ENCODE measurements around the gene IL5RA. TPM values are rescaled to one million over a fixed set of nuclear protein-coding genes. Genes with fewer than 3 reads are reported as not detected.

IL5RA gene
- total and polyA plus RNA-seq, 7 donors = under 0.01 to 0.49 (median 0.10) TPM; not detected in 3

- intact Hi-C loops (cut with DNase I) = no loop called here
- Histone ChIP-seq H3K9me3 (no peaks in the 10 kb centered on the region), H3K4me1 (no peaks in the 10 kb centered on the region), H3K36me3 (peaks cover 13 to 97% (median 33%) of the 10 kb centered on the region in 4 donors), H3K27me3 (no peaks in the 10 kb centered on the region), H3K4me3 (no peak overlapping the region), H3K27ac (no peak overlapping the region)
- DNase-seq = no peak
- TF ChIP-seq CTCF (IDR thresholded peaks at IDR 0.05) (no peak), EP300 (IDR thresholded peaks at IDR 0.05) (no peak), POLR2AphosphoS5 (IDR thresholded peaks at IDR 0.05) (no peak), POLR2A (IDR thresholded peaks at IDR 0.05) (no peak)
- WGBS, 2 donors = 88 to 95% methylated on average over 8 of the region's 8 CpGs
These were observed 35.7 kb upstream of the IL5RA start for GRCh38 chr3:3145831-3146230.

- intact Hi-C loops (cut with DNase I) = no loop called here
- TF ChIP-seq POLR2AphosphoS5 (IDR thresholded peaks at IDR 0.05) (no peak), CTCF (IDR thresholded peaks at IDR 0.05) (no peak)
- H3K27me3 ChIP-seq = no peaks in the 10 kb centered on the region
- H3K4me1 ChIP-seq = no peaks in the 10 kb centered on the region
- no peaks in the 10 kb centered on the region for H3K9me3 ChIP-seq
- H3K4me3 ChIP-seq = no peak overlapping the region
- no peak for DNase-seq
- H3K27ac ChIP-seq = no peak overlapping the region
- H3K36me3 ChIP-seq = peaks cover 3 to 94% (median 27%) of the 10 kb centered on the region in 4 donors
These were observed 31.8 kb upstream of the IL5RA start for GRCh38 chr3:3141939-3142338.

DNA sequence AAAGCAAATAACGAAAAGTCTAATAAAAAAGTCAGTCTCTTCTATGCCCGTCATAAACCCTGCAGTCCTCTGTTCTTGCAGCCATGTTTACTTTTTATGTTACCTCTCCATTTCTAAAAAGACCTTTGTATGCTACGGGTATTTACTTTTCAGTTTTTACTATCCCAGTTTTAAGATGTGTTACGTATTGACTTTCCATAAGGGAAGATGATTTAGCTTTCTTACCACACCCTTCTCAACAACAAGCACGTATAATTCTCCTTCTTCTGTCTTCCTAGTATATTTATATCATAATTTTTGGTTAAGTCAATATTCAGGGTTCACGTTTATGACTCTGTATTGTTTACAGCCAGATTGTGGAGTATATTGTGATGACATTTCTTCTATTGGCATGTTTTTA lies 27.4 kb upstream of the IL5RA start:
- no peaks in the 10 kb centered on the region for H3K9me3 ChIP-seq
- H3K27ac ChIP-seq = no peak overlapping the region
- H3K4me1 ChIP-seq = no peaks in the 10 kb centered on the region
- peaks cover 2 to 56% (median 15%) of the 10 kb centered on the region in 4 donors for H3K36me3 ChIP-seq
- no peak for DNase-seq
- intact Hi-C loops (cut with DNase I) = no loop called here
- TF ChIP-seq CTCF (IDR thresholded peaks at IDR 0.05) (no peak), EP300 (IDR thresholded peaks at IDR 0.05) (no peak), POLR2AphosphoS5 (IDR thresholded peaks at IDR 0.05) (no peak), POLR2A (IDR thresholded peaks at IDR 0.05) (no peak)
- WGBS, 2 donors = 23 to 76% methylated on average over 6 of the region's 6 CpGs
- no peak overlapping the region for H3K4me3 ChIP-seq
- H3K27me3 ChIP-seq = no peaks in the 10 kb centered on the region

- Histone ChIP-seq H3K9me3 (no peaks in the 10 kb centered on the region), H3K36me3 (peaks cover 0 to 45% (median 3%) of the 10 kb centered on the region in 4 donors), H3K27me3 (no peaks in the 10 kb centered on the region), H3K4me1 (no peaks in the 10 kb centered on the region), H3K27ac (no peak overlapping the region), H3K4me3 (no peak overlapping the region)
- DNase-seq = no peak
- no peak for TF ChIP-seq EP300 (IDR thresholded peaks at IDR 0.05)
- no peak for TF ChIP-seq CTCF (IDR thresholded peaks at IDR 0.05)
- no peak for TF ChIP-seq POLR2A (IDR thresholded peaks at IDR 0.05)
- intact Hi-C loops (cut with DNase I) = no loop called here
- WGBS, 2 donors = 80 to 91% methylated on average over 4 of the region's 4 CpGs
These were observed 24.7 kb upstream of the IL5RA start for GRCh38 chr3:3134750-3135448.

GRCh38 chr3:3133500-3133899 lies 23.3 kb upstream of the IL5RA start:
- no peak overlapping the region for H3K4me3 ChIP-seq
- H3K9me3 ChIP-seq = no peaks in the 10 kb centered on the region
- no peak overlapping the region for H3K27ac ChIP-seq
- H3K27me3 ChIP-seq = no peaks in the 10 kb centered on the region
- TF ChIP-seq POLR2AphosphoS5 (IDR thresholded peaks at IDR 0.05) (no peak), POLR2A (IDR thresholded peaks at IDR 0.05) (no peak), CTCF (IDR thresholded peaks at IDR 0.05) (no peak), EP300 (IDR thresholded peaks at IDR 0.05) (no peak)
- peaks cover 0 to 5% (median 0%) of the 10 kb centered on the region in 4 donors for H3K4me1 ChIP-seq
- 86 to 87% methylated on average over 6 of the region's 6 CpGs for WGBS, 2 donors
- peaks cover 0 to 45% (median 0%) of the 10 kb centered on the region in 4 donors for H3K36me3 ChIP-seq
- DNase-seq = no peak
- intact Hi-C loops (cut with DNase I) = no loop called here

Measured in sigmoid colon (tissue), 7 donors.